ENCODE results near the gene CDIPT.

DNA sequence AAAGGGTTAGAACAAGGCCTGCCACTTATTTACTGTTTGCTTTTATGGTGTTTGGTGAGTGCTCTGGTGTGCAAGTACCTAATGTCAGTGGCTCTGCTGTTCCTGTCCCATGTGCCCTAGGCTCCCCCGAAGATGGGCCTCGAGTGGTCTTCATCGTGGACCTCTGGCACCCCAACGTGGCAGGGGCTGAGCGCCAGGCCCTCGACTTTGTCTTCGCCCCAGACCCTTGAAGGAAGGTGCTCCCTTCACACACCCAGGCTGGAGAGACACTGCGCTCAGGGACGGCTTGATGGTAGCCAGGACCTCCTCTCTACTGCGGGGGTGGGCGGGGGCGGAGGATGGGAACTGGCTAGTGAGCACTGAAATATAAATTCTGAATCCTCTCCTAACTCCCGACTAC lies 42.6 kb upstream of the CDIPT start:
- TF ChIP-seq ZNF274 (IDR thresholded peaks at IDR 0.05; ENCODE audit: low read depth, low read length) (no peak), YY1 (IDR thresholded peaks at IDR 0.05; ENCODE audit: insufficient read depth, insufficient read length) (no peak), SUZ12 (IDR thresholded peaks at IDR 0.05; ENCODE audit: extremely low read depth, insufficient read depth, insufficient read length) (no peak)

All from NT2/D1 (cell line).